SK-N-SH treated with all-trans-retinoic acid at 6 μM for 48 hours (cell line): ENCODE measurements around the gene NHLRC1.

Experiments used
- ATAC-seq: fragments of 200-7000 bp; cut with Tn5 transposase; 3 replicates; pipeline ENCODE4 v1.9.1; 2020; ENCODE audit warnings: mild to moderate bottlenecking, moderate library complexity
- ARNTL ChIP-seq: fragments of 450-650 bp; formaldehyde crosslinking; IDR thresholded peaks from 2 replicates; pipeline ENCODE4 v1.5.0; 2020; ENCODE audit warnings: low read depth, mild to moderate bottlenecking, moderate library complexity, borderline replicate concordance
- BACH2 ChIP-seq: fragments of 250-450 bp; sonication (Bioruptor Pico); IDR thresholded peaks from 2 replicates; pipeline ENCODE4 v1.9.0; 2021; ENCODE audit warnings: mild to moderate bottlenecking, borderline replicate concordance
- CSDC2 ChIP-seq: fragments of 250-450 bp; sonication (Bioruptor Pico); IDR thresholded peaks from 2 replicates; pipeline ENCODE4 v1.5.0; 2020; ENCODE audit warnings: mild to moderate bottlenecking, moderate library complexity
- ESRRG ChIP-seq: fragments of 250-450 bp; sonication (Bioruptor Pico); IDR thresholded peaks from 2 replicates; pipeline ENCODE4 v1.6.1; 2021; ENCODE audit warnings: mild to moderate bottlenecking
- GLIS3 ChIP-seq: fragments of 250-450 bp; sonication (Bioruptor Pico); IDR thresholded peaks from 2 replicates; pipeline ENCODE4 v1.5.0; 2020; ENCODE audit warnings: mild to moderate bottlenecking, moderate library complexity
- ISL1 ChIP-seq: fragments of 250-450 bp; sonication (Bioruptor Pico); IDR thresholded peaks from 2 replicates; pipeline ENCODE4 v2.1.2; 2022; ENCODE audit warnings: mild to moderate bottlenecking, moderate library complexity
- OSR1 ChIP-seq: fragments of 250-450 bp; sonication (Bioruptor Pico); IDR thresholded peaks from 2 replicates; pipeline ENCODE4 v1.8.0; 2022; ENCODE audit warnings: moderate library complexity, mild to moderate bottlenecking, inconsistent platforms
- PPARA ChIP-seq: fragments of 250-450 bp; sonication (Bioruptor Pico); IDR thresholded peaks from 2 replicates; pipeline ENCODE4 v1.5.0; 2020; ENCODE audit warnings: mild to moderate bottlenecking, borderline replicate concordance
- RARB ChIP-seq: fragments of 250-450 bp; sonication (Bioruptor Pico); IDR thresholded peaks from 2 replicates; pipeline ENCODE4 v1.8.0; 2021; ENCODE audit warnings: mild to moderate bottlenecking, moderate library complexity
- SNAI2 ChIP-seq: fragments of 250-450 bp; sonication (Bioruptor Pico); IDR thresholded peaks from 2 replicates; pipeline ENCODE4 v1.5.0; 2020; ENCODE audit warnings: mild to moderate bottlenecking, moderate library complexity
- TCF4 ChIP-seq: fragments of 250-450 bp; sonication (Bioruptor Pico); IDR thresholded peaks from 2 replicates; pipeline ENCODE4 v1.8.0; 2021; ENCODE audit warnings: mild to moderate bottlenecking, moderate library complexity, borderline replicate concordance
- TOX ChIP-seq: fragments of 250-450 bp; sonication (Bioruptor Pico); IDR thresholded peaks from 2 replicates; pipeline ENCODE4 v1.8.0; 2021; ENCODE audit warnings: mild to moderate bottlenecking, moderate library complexity, borderline replicate concordance
- ZC3H10 ChIP-seq: fragments of 250-450 bp; sonication (Bioruptor Pico); IDR thresholded peaks from 2 replicates; pipeline ENCODE4 v1.5.1; 2021; ENCODE audit warnings: mild to moderate bottlenecking, moderate library complexity
- ZFP3 ChIP-seq: fragments of 250-450 bp; sonication (Bioruptor Pico); IDR thresholded peaks from 2 replicates; pipeline ENCODE4 v1.5.0; 2020; ENCODE audit warnings: mild to moderate bottlenecking, moderate library complexity
- ZNF565 ChIP-seq: fragments of 450-650 bp; formaldehyde crosslinking; conservative IDR thresholded peaks from 2 replicates; pipeline ENCODE4 v1.5.0; 2020; ENCODE audit warnings: low read depth, mild to moderate bottlenecking, moderate library complexity
- TF ChIP-seq, protein P1 (sequence below): fragments of 250-450 bp; sonication (Bioruptor Pico); IDR thresholded peaks from 2 replicates; pipeline ENCODE4 v1.5.1; 2021; ENCODE audit warnings: mild to moderate bottlenecking, moderate library complexity
- TF ChIP-seq, protein P2 (sequence below): fragments of 250-450 bp; sonication (Bioruptor Pico); IDR thresholded peaks from 2 replicates; pipeline ENCODE4 v1.5.1; 2020; ENCODE audit warnings: low read depth, mild to moderate bottlenecking, moderate library complexity
- TF ChIP-seq, protein P3 (sequence below): fragments of 250-450 bp; sonication (Bioruptor Pico); IDR thresholded peaks from 2 replicates; pipeline ENCODE4 v1.8.0; 2020; ENCODE audit warnings: mild to moderate bottlenecking, moderate library complexity, borderline replicate concordance
- TF ChIP-seq, protein P4 (sequence below): fragments of 250-450 bp; sonication (Bioruptor Pico); IDR thresholded peaks from 2 replicates; pipeline ENCODE4 v1.8.0; 2021; ENCODE audit warnings: low read depth, mild to moderate bottlenecking, moderate library complexity, borderline replicate concordance
- TF ChIP-seq, protein P5 (sequence below): fragments of 250-450 bp; sonication (Bioruptor Pico); IDR thresholded peaks from 2 replicates; pipeline ENCODE4 v1.5.0; 2020; ENCODE audit warnings: mild to moderate bottlenecking, moderate library complexity

NHLRC1 gene

DNA sequence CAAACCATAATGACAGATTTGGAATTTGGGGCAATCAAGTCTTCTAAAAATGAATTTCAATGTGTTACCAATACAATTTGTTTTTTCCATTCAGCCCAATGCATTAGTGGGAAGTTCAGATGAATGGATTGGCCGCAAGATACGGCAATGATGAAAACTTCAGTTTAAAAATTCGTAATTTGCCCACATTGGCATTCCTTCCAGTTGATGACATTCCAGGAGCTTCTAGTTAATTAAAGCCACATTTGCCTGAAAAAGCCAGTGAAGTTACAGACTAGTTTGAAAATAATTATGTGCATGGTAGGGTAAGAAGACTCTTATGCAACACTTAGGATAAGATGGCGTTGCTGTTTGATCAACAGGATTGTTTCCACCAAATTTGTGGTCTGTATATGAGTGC lies 46.2 kb downstream of the NHLRC1 start (continued):
- TF ChIP-seq TOX (CRISPR knock-in tag) (no peak), SNAI2 (no peak)

DNA sequence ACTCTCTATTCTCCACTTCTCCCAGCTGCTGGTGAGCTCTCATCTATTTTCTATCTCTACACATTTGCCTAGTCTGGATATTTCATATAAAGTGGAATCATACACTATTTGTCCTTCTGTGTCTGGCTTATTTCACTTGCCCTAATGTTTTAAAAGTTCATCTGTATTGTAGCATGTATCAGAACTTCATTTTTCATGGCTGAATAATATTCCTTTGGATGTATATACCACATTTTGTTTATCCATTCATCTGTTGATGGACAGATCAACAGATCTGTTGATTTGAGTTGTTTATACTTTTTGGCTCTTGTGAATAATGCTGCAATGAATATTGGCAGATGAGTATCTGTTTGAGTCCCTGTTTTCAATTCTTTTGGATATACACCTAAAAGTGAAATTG lies 49.6 kb downstream of the NHLRC1 start:
- ATAC-seq = no peak
- TF ChIP-seq ZFP3 (CRISPR knock-in tag) (no peak), OSR1 (CRISPR knock-in tag) (no peak), SNAI2 (no peak), TCF4 (CRISPR knock-in tag) (no peak), RARB (CRISPR knock-in tag) (no peak), GLIS3 (no peak), CSDC2 (CRISPR knock-in tag) (no peak), ZC3H10 (CRISPR knock-in tag) (no peak), ARNTL (no peak), ESRRG (CRISPR knock-in tag) (no peak), BACH2 (CRISPR knock-in tag) (no peak), ZNF565 (CRISPR knock-in tag) (no peak), TOX (CRISPR knock-in tag) (no peak), PPARA (CRISPR knock-in tag) (no peak), ISL1 (CRISPR knock-in tag) (no peak)
- TF ChIP-seq, protein P1, sequence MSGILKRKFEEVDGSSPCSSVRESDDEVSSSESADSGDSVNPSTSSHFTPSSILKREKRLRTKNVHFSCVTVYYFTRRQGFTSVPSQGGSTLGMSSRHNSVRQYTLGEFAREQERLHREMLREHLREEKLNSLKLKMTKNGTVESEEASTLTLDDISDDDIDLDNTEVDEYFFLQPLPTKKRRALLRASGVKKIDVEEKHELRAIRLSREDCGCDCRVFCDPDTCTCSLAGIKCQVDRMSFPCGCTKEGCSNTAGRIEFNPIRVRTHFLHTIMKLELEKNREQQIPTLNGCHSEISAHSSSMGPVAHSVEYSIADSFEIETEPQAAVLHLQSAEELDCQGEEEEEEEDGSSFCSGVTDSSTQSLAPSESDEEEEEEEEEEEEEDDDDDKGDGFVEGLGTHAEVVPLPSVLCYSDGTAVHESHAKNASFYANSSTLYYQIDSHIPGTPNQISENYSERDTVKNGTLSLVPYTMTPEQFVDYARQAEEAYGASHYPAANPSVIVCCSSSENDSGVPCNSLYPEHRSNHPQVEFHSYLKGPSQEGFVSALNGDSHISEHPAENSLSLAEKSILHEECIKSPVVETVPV (CRISPR knock-in tag) = no peak
- TF ChIP-seq, protein P2, sequence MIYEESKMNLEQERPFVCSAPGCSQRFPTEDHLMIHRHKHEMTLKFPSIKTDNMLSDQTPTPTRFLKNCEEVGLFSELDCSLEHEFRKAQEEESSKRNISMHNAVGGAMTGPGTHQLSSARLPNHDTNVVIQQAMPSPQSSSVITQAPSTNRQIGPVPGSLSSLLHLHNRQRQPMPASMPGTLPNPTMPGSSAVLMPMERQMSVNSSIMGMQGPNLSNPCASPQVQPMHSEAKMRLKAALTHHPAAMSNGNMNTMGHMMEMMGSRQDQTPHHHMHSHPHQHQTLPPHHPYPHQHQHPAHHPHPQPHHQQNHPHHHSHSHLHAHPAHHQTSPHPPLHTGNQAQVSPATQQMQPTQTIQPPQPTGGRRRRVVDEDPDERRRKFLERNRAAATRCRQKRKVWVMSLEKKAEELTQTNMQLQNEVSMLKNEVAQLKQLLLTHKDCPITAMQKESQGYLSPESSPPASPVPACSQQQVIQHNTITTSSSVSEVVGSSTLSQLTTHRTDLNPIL (CRISPR knock-in tag) = no peak
- TF ChIP-seq, protein P3, sequence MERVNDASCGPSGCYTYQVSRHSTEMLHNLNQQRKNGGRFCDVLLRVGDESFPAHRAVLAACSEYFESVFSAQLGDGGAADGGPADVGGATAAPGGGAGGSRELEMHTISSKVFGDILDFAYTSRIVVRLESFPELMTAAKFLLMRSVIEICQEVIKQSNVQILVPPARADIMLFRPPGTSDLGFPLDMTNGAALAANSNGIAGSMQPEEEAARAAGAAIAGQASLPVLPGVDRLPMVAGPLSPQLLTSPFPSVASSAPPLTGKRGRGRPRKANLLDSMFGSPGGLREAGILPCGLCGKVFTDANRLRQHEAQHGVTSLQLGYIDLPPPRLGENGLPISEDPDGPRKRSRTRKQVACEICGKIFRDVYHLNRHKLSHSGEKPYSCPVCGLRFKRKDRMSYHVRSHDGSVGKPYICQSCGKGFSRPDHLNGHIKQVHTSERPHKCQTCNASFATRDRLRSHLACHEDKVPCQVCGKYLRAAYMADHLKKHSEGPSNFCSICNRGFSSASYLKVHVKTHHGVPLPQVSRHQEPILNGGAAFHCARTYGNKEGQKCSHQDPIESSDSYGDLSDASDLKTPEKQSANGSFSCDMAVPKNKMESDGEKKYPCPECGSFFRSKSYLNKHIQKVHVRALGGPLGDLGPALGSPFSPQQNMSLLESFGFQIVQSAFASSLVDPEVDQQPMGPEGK = no peak
- TF ChIP-seq, protein P4, sequence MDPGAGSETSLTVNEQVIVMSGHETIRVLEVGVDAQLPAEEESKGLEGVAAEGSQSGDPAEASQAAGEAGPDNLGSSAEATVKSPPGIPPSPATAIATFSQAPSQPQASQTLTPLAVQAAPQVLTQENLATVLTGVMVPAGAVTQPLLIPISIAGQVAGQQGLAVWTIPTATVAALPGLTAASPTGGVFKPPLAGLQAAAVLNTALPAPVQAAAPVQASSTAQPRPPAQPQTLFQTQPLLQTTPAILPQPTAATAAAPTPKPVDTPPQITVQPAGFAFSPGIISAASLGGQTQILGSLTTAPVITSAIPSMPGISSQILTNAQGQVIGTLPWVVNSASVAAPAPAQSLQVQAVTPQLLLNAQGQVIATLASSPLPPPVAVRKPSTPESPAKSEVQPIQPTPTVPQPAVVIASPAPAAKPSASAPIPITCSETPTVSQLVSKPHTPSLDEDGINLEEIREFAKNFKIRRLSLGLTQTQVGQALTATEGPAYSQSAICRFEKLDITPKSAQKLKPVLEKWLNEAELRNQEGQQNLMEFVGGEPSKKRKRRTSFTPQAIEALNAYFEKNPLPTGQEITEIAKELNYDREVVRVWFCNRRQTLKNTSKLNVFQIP (CRISPR knock-in tag) = no peak
- TF ChIP-seq, protein P5, sequence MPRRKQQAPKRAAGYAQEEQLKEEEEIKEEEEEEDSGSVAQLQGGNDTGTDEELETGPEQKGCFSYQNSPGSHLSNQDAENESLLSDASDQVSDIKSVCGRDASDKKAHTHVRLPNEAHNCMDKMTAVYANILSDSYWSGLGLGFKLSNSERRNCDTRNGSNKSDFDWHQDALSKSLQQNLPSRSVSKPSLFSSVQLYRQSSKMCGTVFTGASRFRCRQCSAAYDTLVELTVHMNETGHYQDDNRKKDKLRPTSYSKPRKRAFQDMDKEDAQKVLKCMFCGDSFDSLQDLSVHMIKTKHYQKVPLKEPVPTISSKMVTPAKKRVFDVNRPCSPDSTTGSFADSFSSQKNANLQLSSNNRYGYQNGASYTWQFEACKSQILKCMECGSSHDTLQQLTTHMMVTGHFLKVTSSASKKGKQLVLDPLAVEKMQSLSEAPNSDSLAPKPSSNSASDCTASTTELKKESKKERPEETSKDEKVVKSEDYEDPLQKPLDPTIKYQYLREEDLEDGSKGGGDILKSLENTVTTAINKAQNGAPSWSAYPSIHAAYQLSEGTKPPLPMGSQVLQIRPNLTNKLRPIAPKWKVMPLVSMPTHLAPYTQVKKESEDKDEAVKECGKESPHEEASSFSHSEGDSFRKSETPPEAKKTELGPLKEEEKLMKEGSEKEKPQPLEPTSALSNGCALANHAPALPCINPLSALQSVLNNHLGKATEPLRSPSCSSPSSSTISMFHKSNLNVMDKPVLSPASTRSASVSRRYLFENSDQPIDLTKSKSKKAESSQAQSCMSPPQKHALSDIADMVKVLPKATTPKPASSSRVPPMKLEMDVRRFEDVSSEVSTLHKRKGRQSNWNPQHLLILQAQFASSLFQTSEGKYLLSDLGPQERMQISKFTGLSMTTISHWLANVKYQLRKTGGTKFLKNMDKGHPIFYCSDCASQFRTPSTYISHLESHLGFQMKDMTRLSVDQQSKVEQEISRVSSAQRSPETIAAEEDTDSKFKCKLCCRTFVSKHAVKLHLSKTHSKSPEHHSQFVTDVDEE (CRISPR knock-in tag) = no peak

DNA sequence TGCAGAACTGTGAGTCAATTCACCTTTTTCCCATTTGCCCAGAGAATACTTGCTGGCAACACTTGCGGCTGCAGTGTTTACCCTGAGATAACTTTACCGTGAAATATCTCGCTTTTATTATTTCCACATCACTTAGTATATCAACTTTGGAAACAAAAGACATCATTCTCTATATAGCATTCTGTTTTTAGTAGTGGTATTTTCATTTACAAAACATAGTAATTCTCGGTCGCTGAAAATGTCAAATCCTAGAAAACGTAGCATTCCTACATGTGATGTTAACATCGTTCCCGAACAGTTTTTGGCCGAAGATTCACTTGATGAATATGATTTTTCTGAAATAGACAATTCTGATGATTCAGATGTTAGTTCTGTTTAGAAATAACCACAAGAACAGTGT lies 52.0 kb downstream of the NHLRC1 start:
- ATAC-seq = no peak
- TF ChIP-seq, protein P5 (CRISPR knock-in tag) = no peak
- TF ChIP-seq ESRRG (CRISPR knock-in tag) (no peak), ZNF565 (CRISPR knock-in tag) (no peak), TOX (CRISPR knock-in tag) (no peak), ISL1 (CRISPR knock-in tag) (no peak), ARNTL (no peak), ZC3H10 (CRISPR knock-in tag) (no peak), CSDC2 (CRISPR knock-in tag) (no peak)
- TF ChIP-seq, protein P3 = no peak
- TF ChIP-seq, protein P1 (CRISPR knock-in tag) = no peak
- TF ChIP-seq, protein P2 (CRISPR knock-in tag) = no peak
